Suprapubic skin (tissue), 4 donors: ENCODE measurements around the gene SEPTIN10. TPM values are rescaled to one million over a fixed set of nuclear protein-coding genes. Genes with fewer than 3 reads are reported as not detected.

ENCODE experiments used
- DNase-seq, 2 donors: peaks; one replicate each; pipeline ENCODE4 v3.0.0-alpha.2; 2019; ENCODE audit warnings: low spot score in 2 of 2
- H3K27ac ChIP-seq: fragments of 200-600 bp; sonication (generic); one replicate; pipeline ENCODE4 v1.5.1; 2019
- H3K27me3 ChIP-seq: fragments of 200-600 bp; sonication (generic); one replicate; pipeline ENCODE4 v1.5.1; 2019
- H3K36me3 ChIP-seq: fragments of 200-600 bp; sonication (generic); one replicate; pipeline ENCODE4 v1.5.1; 2019
- H3K4me1 ChIP-seq: fragments of 200-600 bp; sonication (generic); one replicate; pipeline ENCODE4 v1.5.1; 2019
- H3K4me3 ChIP-seq: fragments of 200-600 bp; sonication (generic); one replicate; pipeline ENCODE4 v1.5.1; 2019; ENCODE audit warnings: mild to moderate bottlenecking
- H3K9me3 ChIP-seq: fragments of 200-600 bp; sonication (generic); one replicate; pipeline ENCODE4 v1.5.1; 2019
- CTCF ChIP-seq, 2 donors: fragments of 200-600 bp in 1 of 2; fragments of 450-650 bp in 1 of 2; sonication (generic) in 1 of 2; IDR thresholded peaks; one replicate each; pipeline ENCODE4 v1.5.1; 2016 to 2019; ENCODE audit warnings: antibody characterized with exemption in 2 of 2, mild to moderate bottlenecking in 1 of 2, moderate library complexity in 1 of 2
- EP300 ChIP-seq: sonication (generic); formaldehyde crosslinking; IDR thresholded peaks from one replicate; pipeline ENCODE4 v1.6.1; 2017; ENCODE audit warnings: antibody characterized with exemption
- POLR2A ChIP-seq, 2 donors: fragments of 450-650 bp; IDR thresholded peaks; one replicate each; pipeline ENCODE4 v1.6.1; 2017; ENCODE audit warnings: antibody characterized with exemption in 2 of 2, mild to moderate bottlenecking in 2 of 2, moderate library complexity in 2 of 2
- POLR2AphosphoS5 ChIP-seq, 3 donors: sonication (generic); formaldehyde crosslinking; IDR thresholded peaks; one replicate each; pipeline ENCODE4 v1.6.1; 2017; ENCODE audit warnings: antibody characterized with exemption in 3 of 3
- WGBS: methylation state at CpG from one replicate; pipeline ENCODE4 v1.1.5; 2018; 5-methylcytosine and 5-hydroxymethylcytosine counted together
- total RNA-seq, 4 donors: library from RNA; depleted of rRNA; stranded (reverse); fragments of >200 nt; gene quantifications; one replicate each; pipeline ENCODE4 v1.1.0, GENCODE V29; 2016

Gene SEPTIN10
- total RNA-seq, 4 donors from 2014 or later: 92.7 to 152 (median 110) TPM

GRCh38 chr2:109597283-109597682 lies 16.5 kb downstream of the SEPTIN10 start:
- Histone ChIP-seq H3K4me1 (peaks cover 8% of the 10 kb centered on the region), H3K4me3 (no peak overlapping the region), H3K36me3 (peaks cover 5% of the 10 kb centered on the region), H3K27ac (no peak overlapping the region), H3K27me3 (no peaks in the 10 kb centered on the region), H3K9me3 (no peaks in the 10 kb centered on the region)
- 78% methylated on average over 3 of the region's 3 CpGs for WGBS
- no peak for DNase-seq
- no peak for TF ChIP-seq CTCF (IDR thresholded peaks at IDR 0.05)
- TF ChIP-seq POLR2A (IDR thresholded peaks at IDR 0.05): no peak
- no peak for TF ChIP-seq POLR2AphosphoS5 (IDR thresholded peaks at IDR 0.05)
- no peak for TF ChIP-seq EP300

- H3K4me3 ChIP-seq: no peak overlapping the region
These were observed 18.1 kb downstream of the SEPTIN10 start for GRCh38 chr2:109595644-109596043.

GRCh38 chr2:109594246-109594885 lies 19.4 kb downstream of the SEPTIN10 start:
- Histone ChIP-seq H3K9me3 (no peaks in the 10 kb centered on the region), H3K4me3 (no peak overlapping the region), H3K27ac (no peak overlapping the region), H3K4me1 (peaks cover 8% of the 10 kb centered on the region), H3K27me3 (no peaks in the 10 kb centered on the region), H3K36me3 (peaks cover 10% of the 10 kb centered on the region)
- DNase-seq: no peak
- WGBS: 81% methylated on average over 16 of the region's 16 CpGs
- TF ChIP-seq POLR2AphosphoS5 (IDR thresholded peaks at IDR 0.05) (no peak), EP300 (no peak), POLR2A (IDR thresholded peaks at IDR 0.05) (no peak), CTCF (IDR thresholded peaks at IDR 0.05) (no peak)

More at GRCh38 chr2:109595644-109596043, 18.1 kb downstream of the SEPTIN10 start:
- Histone ChIP-seq H3K4me1 (peaks cover 6% of the 10 kb centered on the region), H3K9me3 (no peaks in the 10 kb centered on the region), H3K27ac (no peak overlapping the region), H3K27me3 (no peaks in the 10 kb centered on the region), H3K36me3 (peaks cover 10% of the 10 kb centered on the region)
- TF ChIP-seq POLR2AphosphoS5 (IDR thresholded peaks at IDR 0.05) (no peak), POLR2A (IDR thresholded peaks at IDR 0.05) (no peak)
- WGBS: 84% methylated on average over 4 of the region's 4 CpGs
- DNase-seq: no peak

GRCh38 chr2:109592905-109593304 lies 20.9 kb downstream of the SEPTIN10 start:
- no peak overlapping the region for H3K27ac ChIP-seq
- H3K27me3 ChIP-seq: no peaks in the 10 kb centered on the region
- H3K4me3 ChIP-seq: no peak overlapping the region
- no peak for TF ChIP-seq POLR2AphosphoS5 (IDR thresholded peaks at IDR 0.05)
- no peak for TF ChIP-seq POLR2A (IDR thresholded peaks at IDR 0.05)
- TF ChIP-seq EP300: no peak
- TF ChIP-seq CTCF (IDR thresholded peaks at IDR 0.05): no peak
- no peaks in the 10 kb centered on the region for H3K9me3 ChIP-seq
- 81% methylated on average over 3 of the region's 3 CpGs for WGBS
- H3K4me1 ChIP-seq: peaks cover 13% of the 10 kb centered on the region
- no peak for DNase-seq
- peaks cover 10% of the 10 kb centered on the region for H3K36me3 ChIP-seq

DNA sequence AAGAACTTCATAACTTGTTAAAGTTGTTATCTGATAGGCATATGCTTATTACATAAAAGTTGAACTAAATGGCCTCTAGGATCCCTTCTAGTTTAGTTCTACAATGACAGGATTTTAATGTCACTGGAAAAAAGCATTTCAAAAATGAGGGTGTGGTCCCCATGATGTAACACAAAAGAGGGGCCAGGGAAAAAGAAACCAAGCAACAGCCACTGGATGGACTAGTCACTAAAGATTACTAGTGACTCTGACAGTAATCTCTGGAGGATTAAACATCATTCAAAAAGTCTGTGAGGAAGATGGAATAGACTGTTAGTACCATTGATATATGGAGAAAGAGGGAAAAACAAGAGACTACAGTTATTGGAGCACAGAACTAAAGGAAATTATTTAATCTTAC lies 22.6 kb downstream of the SEPTIN10 start:
- H3K36me3 ChIP-seq: peaks cover 10% of the 10 kb centered on the region
- H3K27me3 ChIP-seq: no peaks in the 10 kb centered on the region
- no peak for DNase-seq
- TF ChIP-seq POLR2AphosphoS5 (IDR thresholded peaks at IDR 0.05) (no peak), EP300 (no peak), CTCF (IDR thresholded peaks at IDR 0.05) (no peak), POLR2A (IDR thresholded peaks at IDR 0.05) (no peak)
- no peaks in the 10 kb centered on the region for H3K9me3 ChIP-seq
- peaks cover 10% of the 10 kb centered on the region for H3K4me1 ChIP-seq
- no peak overlapping the region for H3K27ac ChIP-seq
- no peak overlapping the region for H3K4me3 ChIP-seq

DNA sequence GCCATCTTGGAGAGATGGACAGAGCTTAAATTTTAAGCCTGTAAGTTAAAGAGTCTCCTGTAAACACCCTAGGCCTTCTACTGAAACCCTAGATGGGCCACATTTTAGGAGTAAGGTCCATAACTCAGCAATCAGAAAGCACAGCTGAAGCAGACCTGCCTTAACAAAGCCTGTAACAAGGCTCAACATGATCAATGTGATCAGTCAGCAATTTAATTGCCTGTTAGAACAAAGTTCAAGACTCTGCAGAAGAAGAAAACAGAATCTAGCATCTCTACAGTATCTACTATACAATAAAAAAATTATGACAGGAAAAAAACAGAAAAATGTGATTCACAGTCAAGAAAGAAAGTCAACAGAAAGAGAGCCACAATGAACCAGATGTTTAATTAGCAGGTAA lies 27.1 kb downstream of the SEPTIN10 start:
- TF ChIP-seq CTCF (IDR thresholded peaks at IDR 0.05): no peak
- TF ChIP-seq POLR2AphosphoS5 (IDR thresholded peaks at IDR 0.05): no peak
- no peak for TF ChIP-seq POLR2A (IDR thresholded peaks at IDR 0.05)
- TF ChIP-seq EP300: no peak
- Histone ChIP-seq H3K4me3 (no peak overlapping the region), H3K27ac (no peak overlapping the region), H3K27me3 (no peaks in the 10 kb centered on the region), H3K36me3 (peaks cover 10% of the 10 kb centered on the region), H3K4me1 (peaks cover 10% of the 10 kb centered on the region), H3K9me3 (no peaks in the 10 kb centered on the region)
- no peak for DNase-seq
